ENCODE results near the gene GPD2.

GPD2 gene

DNA sequence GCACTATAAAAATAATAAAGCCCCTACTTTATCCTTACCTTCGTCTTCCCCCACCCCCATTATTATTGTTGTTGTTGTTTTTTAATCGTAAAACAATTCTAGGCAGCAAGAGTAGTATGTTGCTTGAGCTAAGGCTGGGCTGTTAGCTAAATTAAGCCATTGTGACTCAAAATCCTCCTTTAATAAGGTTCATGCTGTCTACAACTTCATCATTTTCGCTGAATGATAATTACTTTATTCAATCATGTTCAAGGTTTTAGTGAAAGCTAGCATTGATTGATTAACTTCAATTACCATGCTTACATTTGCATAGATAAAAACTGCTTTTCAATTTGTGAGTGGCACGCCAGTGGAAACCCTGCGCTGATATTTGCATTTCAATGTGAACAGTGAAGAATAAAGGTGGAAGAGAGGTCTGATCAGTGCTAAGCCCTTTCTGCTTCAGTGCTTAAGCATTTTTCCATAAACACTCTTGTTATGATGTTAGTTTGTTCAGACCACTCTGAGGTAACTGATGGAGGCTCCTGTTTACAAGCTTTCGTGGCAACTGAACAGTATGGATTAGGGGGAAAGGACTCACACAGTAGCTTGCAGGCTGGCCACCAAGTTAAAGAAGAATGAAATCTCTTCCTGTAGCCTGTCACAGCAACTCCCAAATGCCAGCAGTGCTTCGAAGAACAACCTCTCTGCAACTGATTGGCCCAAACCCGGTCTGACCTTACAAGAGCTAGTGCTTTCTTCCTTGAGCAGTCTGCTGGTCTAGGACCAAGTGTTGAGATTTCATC lies 156.8 kb downstream of the GPD2 start:
- no peak overlapping the region for H3K4me3 ChIP-seq (ENCODE audit: low read depth, low read length)
- DNase-seq (ENCODE audit: low read depth) = no peak
- TF ChIP-seq, protein P1, sequence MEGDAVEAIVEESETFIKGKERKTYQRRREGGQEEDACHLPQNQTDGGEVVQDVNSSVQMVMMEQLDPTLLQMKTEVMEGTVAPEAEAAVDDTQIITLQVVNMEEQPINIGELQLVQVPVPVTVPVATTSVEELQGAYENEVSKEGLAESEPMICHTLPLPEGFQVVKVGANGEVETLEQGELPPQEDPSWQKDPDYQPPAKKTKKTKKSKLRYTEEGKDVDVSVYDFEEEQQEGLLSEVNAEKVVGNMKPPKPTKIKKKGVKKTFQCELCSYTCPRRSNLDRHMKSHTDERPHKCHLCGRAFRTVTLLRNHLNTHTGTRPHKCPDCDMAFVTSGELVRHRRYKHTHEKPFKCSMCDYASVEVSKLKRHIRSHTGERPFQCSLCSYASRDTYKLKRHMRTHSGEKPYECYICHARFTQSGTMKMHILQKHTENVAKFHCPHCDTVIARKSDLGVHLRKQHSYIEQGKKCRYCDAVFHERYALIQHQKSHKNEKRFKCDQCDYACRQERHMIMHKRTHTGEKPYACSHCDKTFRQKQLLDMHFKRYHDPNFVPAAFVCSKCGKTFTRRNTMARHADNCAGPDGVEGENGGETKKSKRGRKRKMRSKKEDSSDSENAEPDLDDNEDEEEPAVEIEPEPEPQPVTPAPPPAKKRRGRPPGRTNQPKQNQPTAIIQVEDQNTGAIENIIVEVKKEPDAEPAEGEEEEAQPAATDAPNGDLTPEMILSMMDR (conservative IDR thresholded peaks at IDR 0.05; ENCODE audit: low read depth, low read length) = no peak

DNA sequence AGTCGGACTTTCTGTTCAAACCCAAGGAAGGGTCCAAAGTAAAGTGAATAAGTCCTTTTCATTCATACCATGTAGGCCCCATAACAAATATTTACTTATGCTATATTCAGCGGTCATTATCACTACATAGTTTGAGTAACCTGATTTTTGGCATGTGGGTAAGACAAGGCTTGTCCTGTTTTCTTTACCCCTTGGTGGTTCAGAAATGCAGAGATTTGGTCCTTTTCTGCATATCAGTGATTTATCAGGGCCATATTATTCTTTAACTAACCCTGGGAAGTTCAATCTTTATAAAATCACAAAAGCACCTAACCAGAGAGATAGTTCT lies 157.4 kb downstream of the GPD2 start:
- TF ChIP-seq, protein P1 (conservative IDR thresholded peaks at IDR 0.05; ENCODE audit: low read depth, low read length) = no peak
- no peak for DNase-seq (ENCODE audit: low read depth)
- H3K4me3 ChIP-seq (ENCODE audit: low read depth, low read length) = no peak overlapping the region

- TF ChIP-seq, protein P1 (conservative IDR thresholded peaks at IDR 0.05; ENCODE audit: low read depth, low read length) = no peak
- DNase-seq (ENCODE audit: low read depth) = no peak
Measured at GRCh38 chr2:156598563-156598962, 162.4 kb downstream of the GPD2 start.

DNA sequence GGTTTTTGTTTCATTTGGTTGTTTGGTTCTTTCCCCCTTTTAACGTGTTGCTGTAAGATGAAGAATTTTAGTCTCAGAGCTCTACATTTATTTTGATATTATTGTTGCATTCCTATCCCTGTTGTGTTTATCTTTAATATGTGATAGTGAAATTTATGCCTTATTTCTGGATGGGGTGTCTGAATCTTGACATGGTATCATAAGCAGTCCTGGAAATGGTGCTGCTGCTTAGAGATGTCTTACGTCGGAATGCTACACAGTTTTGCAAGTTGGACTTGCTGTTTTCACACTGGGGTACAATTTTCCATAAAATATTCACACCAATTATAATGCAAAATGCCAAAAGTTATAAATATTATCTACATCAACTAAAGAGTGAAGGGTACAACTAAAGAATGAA lies 164.0 kb downstream of the GPD2 start:
- no peak overlapping the region for H3K4me3 ChIP-seq (ENCODE audit: low read depth, low read length)
- DNase-seq (ENCODE audit: low read depth) = no peak
- TF ChIP-seq, protein P1 (conservative IDR thresholded peaks at IDR 0.05; ENCODE audit: low read depth, low read length) = no peak

More at GRCh38 chr2:156598563-156598962, 162.4 kb downstream of the GPD2 start:
- H3K4me3 ChIP-seq (ENCODE audit: low read depth, low read length) = no peak overlapping the region

GRCh38 chr2:156601855-156602551 lies 165.8 kb downstream of the GPD2 start:
- TF ChIP-seq, protein P1 (conservative IDR thresholded peaks at IDR 0.05; ENCODE audit: low read depth, low read length) = no peak
- H3K4me3 ChIP-seq (ENCODE audit: low read depth, low read length) = no peak overlapping the region
- DNase-seq (ENCODE audit: low read depth) = no peak

DNA sequence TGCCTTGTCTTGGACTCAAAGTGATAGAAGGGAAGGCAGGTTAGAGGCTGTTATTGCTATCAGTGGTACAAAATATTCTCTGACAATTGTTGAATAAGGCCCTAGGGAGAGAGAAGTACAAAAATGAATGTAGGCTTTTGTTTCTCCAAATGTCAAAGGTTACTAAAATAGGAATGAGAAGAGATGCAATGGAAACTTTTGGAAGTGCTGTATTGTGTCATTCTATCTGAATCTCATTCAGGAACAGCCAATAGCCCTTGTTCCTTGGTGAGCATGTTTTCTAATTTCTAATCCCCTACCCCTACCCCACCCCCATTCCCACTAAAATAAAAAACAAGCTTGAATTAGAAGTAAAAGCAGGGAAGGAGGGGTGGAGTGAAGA lies 166.4 kb downstream of the GPD2 start:
- DNase-seq (ENCODE audit: low read depth) = no peak
- H3K4me3 ChIP-seq (ENCODE audit: low read depth, low read length) = no peak overlapping the region
- TF ChIP-seq, protein P1 (conservative IDR thresholded peaks at IDR 0.05; ENCODE audit: low read depth, low read length) = no peak
